Mesendoderm (in vitro differentiated cells): ENCODE measurements around the gene NGFR.

Experiments used
- DNase-seq: peaks from one replicate; pipeline ENCODE4 v3.0.0; 2013
- H2AK5ac ChIP-seq: 2 replicates; pipeline ENCODE4 v1.6.1; 2013; ENCODE audit warnings: low read length, inconsistent platforms
- H2BK120ac ChIP-seq: 2 replicates; pipeline ENCODE4 v1.6.1; 2013; ENCODE audit warnings: low read depth, mild to moderate bottlenecking, low read length, moderate library complexity, mixed read lengths
- H2BK15ac ChIP-seq: replicated peaks from 2 replicates; pipeline ENCODE4 v1.6.1; 2013; ENCODE audit warnings: low read depth, mild to moderate bottlenecking, moderate library complexity
- H2BK5ac ChIP-seq: 2 replicates; pipeline ENCODE4 v1.6.1; 2013; ENCODE audit warnings: low read length, inconsistent platforms
- H3K18ac ChIP-seq: 2 replicates; pipeline ENCODE4 v1.6.1; 2013; ENCODE audit warnings: mild to moderate bottlenecking, low read length, mixed read lengths
- H3K23ac ChIP-seq: one replicate; pipeline ENCODE4 v1.6.1; 2013; ENCODE audit warnings: low read length
- H3K27ac ChIP-seq: 2 replicates; pipeline ENCODE4 v1.5.1; 2013; ENCODE audit warnings: low read depth, mild to moderate bottlenecking, inconsistent platforms, low read length, moderate library complexity
- H3K27me3 ChIP-seq: 2 replicates; pipeline ENCODE4 v1.6.1; 2013; ENCODE audit warnings: low read length, control low read depth, mild to moderate bottlenecking, inconsistent platforms; ENCODE audit not compliant: insufficient read depth, poor library complexity
- H3K36me3 ChIP-seq: 2 replicates; pipeline ENCODE4 v1.6.1; 2013; ENCODE audit warnings: low read length, inconsistent platforms; ENCODE audit not compliant: control insufficient read depth, insufficient read depth
- H3K4ac ChIP-seq: one replicate; pipeline ENCODE4 v1.6.1; 2013; ENCODE audit warnings: low read depth, mild to moderate bottlenecking, low read length, moderate library complexity
- H3K4me1 ChIP-seq: 2 replicates; pipeline ENCODE4 v1.6.1; 2013; ENCODE audit warnings: low read depth, low read length, inconsistent platforms; ENCODE audit not compliant: control insufficient read depth
- H3K4me2 ChIP-seq: 2 replicates; pipeline ENCODE4 v1.6.1; 2013; ENCODE audit warnings: low read length
- H3K4me3 ChIP-seq: 2 replicates; pipeline ENCODE4 v1.5.1; 2013; ENCODE audit warnings: mild to moderate bottlenecking, low read length
- H3K56ac ChIP-seq: one replicate; pipeline ENCODE4 v1.6.1; 2013; ENCODE audit warnings: low read length
- H3K79me1 ChIP-seq: 2 replicates; pipeline ENCODE4 v1.6.1; 2013; ENCODE audit warnings: low read length, inconsistent platforms
- H3K79me2 ChIP-seq: 2 replicates; pipeline ENCODE4 v1.6.1; 2013; ENCODE audit warnings: mild to moderate bottlenecking, low read length; ENCODE audit not compliant: control insufficient read depth, insufficient read depth
- H3K9ac ChIP-seq: 2 replicates; pipeline ENCODE4 v1.6.1; 2013; ENCODE audit warnings: low read length, inconsistent platforms
- H4K5ac ChIP-seq: one replicate; pipeline ENCODE4 v1.6.1; 2013; ENCODE audit warnings: low read length
- H4K8ac ChIP-seq: one replicate; pipeline ENCODE4 v1.6.1; 2013; ENCODE audit warnings: low read depth, mild to moderate bottlenecking, control low read depth, low read length, moderate library complexity
- WGBS: extraction: QIAGEN DNeasy Blood & Tissue Kit; methylation state at CpG from one replicate; pipeline ENCODE4 v1.1.7; 2013; ENCODE audit warnings: low lambda C conversion rate, missing lambda C conversion rate; ENCODE audit not compliant: insufficient coverage; ENCODE audit errors: extremely low coverage; 5-methylcytosine and 5-hydroxymethylcytosine counted together

The NGFR gene

DNA sequence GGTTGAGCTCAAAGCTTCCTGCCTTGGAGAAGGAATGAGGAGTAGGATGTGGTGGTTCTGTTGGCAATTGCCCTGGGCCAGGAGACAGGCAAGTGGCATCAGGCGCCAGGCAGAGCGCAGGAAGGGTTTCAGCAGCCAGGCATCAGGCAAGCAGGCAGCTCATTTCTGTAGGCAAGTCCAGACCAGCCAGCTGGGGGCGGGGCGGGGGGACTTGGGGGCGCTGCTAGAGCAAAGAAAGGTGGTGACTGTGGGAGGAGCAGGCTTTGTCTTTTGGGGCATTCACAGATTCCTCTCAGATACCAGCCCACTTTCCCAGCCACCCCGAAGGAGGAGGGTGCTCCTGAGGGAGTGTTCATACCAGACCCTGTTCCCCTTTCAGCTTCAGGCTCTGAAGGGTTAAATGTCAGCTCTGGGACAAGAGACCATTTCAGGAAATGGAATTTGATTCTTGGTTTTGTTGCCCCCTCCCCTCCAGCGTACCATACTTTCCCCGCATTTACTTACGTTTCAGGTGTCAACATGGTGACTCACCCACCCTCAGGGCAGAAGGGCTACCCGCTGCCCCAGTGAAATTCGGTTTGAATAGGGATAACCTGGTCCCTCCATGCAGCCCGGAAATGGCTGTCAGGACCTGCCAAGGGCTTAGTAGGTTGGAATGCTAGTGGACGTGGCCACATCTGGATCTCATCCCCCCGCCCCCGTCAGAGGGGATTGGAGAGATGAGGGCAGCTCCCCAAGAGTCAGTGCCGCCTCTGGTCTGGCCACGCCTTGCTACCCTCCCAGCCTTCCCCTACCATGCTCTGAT lies 13.2 kb downstream of the NGFR start:
- Histone ChIP-seq H3K79me1 (no peaks in the 10 kb centered on the region), H2BK5ac (peak overlapping the region; percentile 37), H3K56ac (peak overlapping the region; percentile 76), H3K27ac (no peak overlapping the region), H3K23ac (no peak overlapping the region), H4K5ac (no peak overlapping the region), H2BK15ac (no peak overlapping the region), H3K36me3 (no peaks in the 10 kb centered on the region), H2AK5ac (no peak overlapping the region), H2BK120ac (no peak overlapping the region), H3K4me3 (no peak overlapping the region), H3K18ac (no peak overlapping the region), H3K27me3 (no peaks in the 10 kb centered on the region), H3K9ac (peak overlapping the region; percentile 42), H4K8ac (no peak overlapping the region), H3K4me2 (peak overlapping the region; percentile 4), H3K4me1 (peaks cover 5% of the 10 kb centered on the region), H3K79me2 (no peaks in the 10 kb centered on the region), H3K4ac (no peak overlapping the region)
- DNase-seq = peak; percentile 99
- no CpG with 5 or more reads among the region's 17 CpGs for WGBS

DNA sequence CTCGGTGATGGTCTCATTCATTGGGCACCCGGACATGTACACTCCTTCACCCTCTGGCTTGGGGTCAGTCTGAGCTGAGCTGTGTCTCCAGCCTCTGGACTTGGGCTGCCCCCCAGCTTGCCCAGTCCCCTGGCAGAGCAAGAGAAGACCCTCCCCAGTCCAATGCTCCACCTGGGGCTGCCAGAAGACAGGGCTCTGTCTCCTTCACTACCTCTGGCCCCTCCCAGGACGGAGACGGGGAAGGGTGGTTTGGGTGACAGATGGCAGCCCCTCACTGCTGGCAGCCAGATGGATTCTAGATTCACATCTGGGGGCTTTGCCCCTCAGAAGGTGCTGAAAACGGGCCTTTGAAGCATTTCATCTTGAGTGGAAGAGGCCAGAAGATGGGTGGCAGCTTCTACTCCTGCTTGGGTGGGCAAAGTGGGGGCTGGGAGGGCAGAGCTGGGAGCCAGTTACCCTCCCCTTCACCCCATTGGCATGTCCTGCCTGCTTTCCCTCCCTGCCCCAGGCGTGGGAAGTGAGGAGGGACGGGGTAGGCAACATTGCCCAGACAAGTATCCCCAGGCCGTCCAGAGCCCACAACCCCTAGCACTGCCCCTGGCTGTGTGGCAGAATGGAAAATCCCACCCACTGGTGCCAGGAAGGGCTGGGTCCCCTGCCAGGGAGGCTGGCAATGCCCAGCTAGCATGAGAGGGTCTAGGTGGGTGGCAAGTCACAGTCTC lies 13.9 kb downstream of the NGFR start:
- H4K8ac ChIP-seq = no peak overlapping the region
- no peak overlapping the region for H3K9ac ChIP-seq
- H3K4ac ChIP-seq = no peak overlapping the region
- no peak overlapping the region for H3K27ac ChIP-seq
- no peak overlapping the region for H4K5ac ChIP-seq
- no peaks in the 10 kb centered on the region for H3K36me3 ChIP-seq
- DNase-seq = no peak
- H3K4me1 ChIP-seq = peaks cover 5% of the 10 kb centered on the region
- WGBS = no CpG with 5 or more reads among the region's 8 CpGs
- H2AK5ac ChIP-seq = peak overlapping the region; percentile 6
- H2BK120ac ChIP-seq = no peak overlapping the region
- H3K27me3 ChIP-seq = no peaks in the 10 kb centered on the region
- no peak overlapping the region for H3K23ac ChIP-seq
- H2BK5ac ChIP-seq = peak overlapping the region; percentile 14
- no peak overlapping the region for H2BK15ac ChIP-seq
- no peak overlapping the region for H3K4me3 ChIP-seq
- no peaks in the 10 kb centered on the region for H3K79me1 ChIP-seq
- no peaks in the 10 kb centered on the region for H3K79me2 ChIP-seq
- H3K4me2 ChIP-seq = no peak overlapping the region
- peak overlapping the region; percentile 22 for H3K56ac ChIP-seq
- H3K18ac ChIP-seq = peak overlapping the region; percentile 13

DNA sequence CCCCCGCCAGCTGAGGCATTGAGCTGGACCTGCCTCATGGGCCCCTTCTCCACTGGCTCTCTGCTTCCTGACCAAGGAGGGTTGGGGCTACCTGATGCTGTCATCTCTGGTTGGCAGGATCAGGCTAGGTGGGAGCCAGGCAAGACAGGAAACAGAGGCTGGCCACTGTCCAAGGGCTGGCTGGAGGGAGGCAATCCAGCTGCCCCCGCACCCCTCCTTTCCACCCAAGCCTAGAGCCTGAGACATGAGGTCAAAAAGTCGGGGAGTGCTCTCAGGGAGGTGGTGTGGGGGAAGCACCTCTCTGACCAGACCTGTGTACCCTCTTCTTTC lies 14.5 kb downstream of the NGFR start:
- H3K4me1 ChIP-seq = peaks cover 5% of the 10 kb centered on the region
- no peaks in the 10 kb centered on the region for H3K27me3 ChIP-seq
- no peak overlapping the region for H3K23ac ChIP-seq
- H3K4me3 ChIP-seq = no peak overlapping the region
- H3K79me1 ChIP-seq = no peaks in the 10 kb centered on the region
- H3K4me2 ChIP-seq = no peak overlapping the region
- H2BK15ac ChIP-seq = no peak overlapping the region
- H3K4ac ChIP-seq = no peak overlapping the region
- no peak overlapping the region for H4K8ac ChIP-seq
- WGBS = no CpG with 5 or more reads among the region's 3 CpGs
- no peak overlapping the region for H2BK120ac ChIP-seq
- H2BK5ac ChIP-seq = no peak overlapping the region
- H3K18ac ChIP-seq = no peak overlapping the region
- H3K36me3 ChIP-seq = no peaks in the 10 kb centered on the region
- H3K9ac ChIP-seq = no peak overlapping the region
- no peak for DNase-seq
- H4K5ac ChIP-seq = no peak overlapping the region
- H2AK5ac ChIP-seq = peak overlapping the region; percentile 30
- peak overlapping the region; percentile 42 for H3K56ac ChIP-seq
- H3K79me2 ChIP-seq = no peaks in the 10 kb centered on the region
- H3K27ac ChIP-seq = no peak overlapping the region

DNA sequence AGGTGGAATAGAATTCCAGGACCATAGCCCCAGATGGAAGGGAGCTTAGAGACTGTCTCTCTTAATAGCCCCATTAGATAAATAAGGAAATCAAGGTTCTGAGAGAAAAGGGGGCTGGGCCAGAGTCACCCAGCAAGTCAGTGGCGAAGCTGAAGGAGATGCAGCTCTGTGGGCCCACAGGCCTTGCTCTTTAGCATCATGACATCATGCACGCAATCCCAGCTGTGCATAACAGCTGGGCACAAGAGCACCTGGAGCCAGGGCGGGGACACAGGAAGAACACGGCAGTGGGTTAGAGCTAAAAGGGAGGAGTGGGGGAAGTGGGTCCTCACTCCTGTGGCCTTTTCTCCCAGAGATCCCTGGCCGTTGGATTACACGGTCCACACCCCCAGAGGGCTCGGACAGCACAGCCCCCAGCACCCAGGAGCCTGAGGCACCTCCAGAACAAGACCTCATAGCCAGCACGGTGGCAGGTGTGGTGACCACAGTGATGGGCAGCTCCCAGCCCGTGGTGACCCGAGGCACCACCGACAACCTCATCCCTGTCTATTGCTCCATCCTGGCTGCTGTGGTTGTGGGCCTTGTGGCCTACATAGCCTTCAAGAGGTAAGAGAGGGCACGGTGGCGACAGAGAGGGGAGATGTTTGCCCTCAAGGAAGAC lies 15.1 kb downstream of the NGFR start:
- Histone ChIP-seq H3K27ac (no peak overlapping the region), H3K23ac (no peak overlapping the region), H3K79me1 (no peaks in the 10 kb centered on the region), H2BK120ac (no peak overlapping the region), H3K4me3 (no peak overlapping the region), H3K9ac (no peak overlapping the region), H3K36me3 (no peaks in the 10 kb centered on the region), H3K79me2 (no peaks in the 10 kb centered on the region), H4K5ac (no peak overlapping the region), H3K27me3 (no peaks in the 10 kb centered on the region), H3K4me1 (peaks cover 8% of the 10 kb centered on the region), H2AK5ac (no peak overlapping the region), H2BK5ac (no peak overlapping the region), H2BK15ac (no peak overlapping the region), H3K56ac (no peak overlapping the region), H4K8ac (no peak overlapping the region), H3K4ac (no peak overlapping the region), H3K4me2 (no peak overlapping the region), H3K18ac (no peak overlapping the region)
- no CpG with 5 or more reads among the region's 13 CpGs for WGBS
- no peak for DNase-seq

DNA sequence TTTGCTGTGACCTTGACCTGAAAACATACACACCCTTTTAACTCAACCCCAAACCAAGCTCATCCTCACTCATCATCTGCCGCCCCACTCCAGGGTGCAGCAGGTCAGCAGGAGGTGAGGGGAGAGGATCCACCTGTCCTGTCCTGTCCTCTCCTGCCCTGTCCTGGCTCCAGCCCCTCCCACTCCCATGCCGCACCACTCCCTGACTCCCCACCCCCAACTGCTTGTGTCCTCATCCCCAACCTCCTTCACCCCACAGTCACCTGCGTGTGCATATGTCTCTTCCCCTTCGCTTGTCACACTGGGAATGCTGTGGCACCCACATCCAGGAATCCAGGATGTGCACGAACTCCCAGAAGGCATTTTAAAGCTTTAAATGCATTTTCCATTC lies 15.6 kb downstream of the NGFR start:
- Histone ChIP-seq H3K4ac (no peak overlapping the region), H3K4me1 (peaks cover 8% of the 10 kb centered on the region), H3K27me3 (no peaks in the 10 kb centered on the region), H3K56ac (no peak overlapping the region), H3K79me1 (no peaks in the 10 kb centered on the region), H2AK5ac (no peak overlapping the region), H4K8ac (no peak overlapping the region), H2BK15ac (no peak overlapping the region), H2BK5ac (no peak overlapping the region), H3K4me3 (no peak overlapping the region), H3K9ac (no peak overlapping the region), H3K27ac (no peak overlapping the region), H3K36me3 (no peaks in the 10 kb centered on the region), H3K79me2 (no peaks in the 10 kb centered on the region), H2BK120ac (no peak overlapping the region), H3K4me2 (no peak overlapping the region), H4K5ac (no peak overlapping the region), H3K18ac (no peak overlapping the region), H3K23ac (no peak overlapping the region)
- WGBS = no CpG with 5 or more reads among the region's 5 CpGs
- DNase-seq = no peak
